SU-DHL-6 (cell line): ENCODE measurements around the gene LAD1.
A peak's percentile ranks its signal among the peaks of the same experiment; 100 is the strongest.

Experiments used
- H2AFZ ChIP-seq: fragments of 200-600 bp; sonication (generic); 2 replicates; pipeline ENCODE4 v1.6.1; 2014; ENCODE audit warnings: low read depth, mild to moderate bottlenecking, moderate library complexity, mixed read lengths, antibody characterized with exemption, low read length; ENCODE audit not compliant: severe bottlenecking
- H3F3A ChIP-seq: fragments of 200-600 bp; shearing (Covaris generic); 2 replicates; pipeline ENCODE4 v1.6.0; 2016; ENCODE audit warnings: antibody characterized with exemption, mild to moderate bottlenecking; ENCODE audit not compliant: insufficient read depth
- H3K27ac ChIP-seq: fragments of 200-600 bp; sonication (generic); 2 replicates; pipeline ENCODE4 v1.5.1; 2016; ENCODE audit warnings: low read depth, mild to moderate bottlenecking, low read length, moderate library complexity, mixed read lengths
- H3K27me3 ChIP-seq: fragments of 200-600 bp; sonication (generic), shearing (Covaris generic); 2 replicates; pipeline ENCODE4 v1.6.0; 2014; ENCODE audit warnings: mild to moderate bottlenecking, low read length
- H3K36me3 ChIP-seq: fragments of 200-600 bp; sonication (generic); 2 replicates; pipeline ENCODE4 v1.6.1; 2014; ENCODE audit warnings: mild to moderate bottlenecking, low read length, mixed read lengths
- H3K4me2 ChIP-seq: fragments of 300-600, 200-600 bp; shearing (Covaris generic), sonication (generic); 2 replicates; pipeline ENCODE4 v1.6.0; 2014; ENCODE audit warnings: low read length, low read depth, mild to moderate bottlenecking; ENCODE audit not compliant: poor library complexity, severe bottlenecking
- H3K4me3 ChIP-seq: fragments of 200-600 bp; sonication (generic); 2 replicates; pipeline ENCODE4 v1.5.1; 2014; ENCODE audit warnings: antibody characterized with exemption, low read length, mild to moderate bottlenecking, mixed read lengths; ENCODE audit not compliant: insufficient read depth, poor library complexity, severe bottlenecking
- H3K79me2 ChIP-seq: fragments of 200-600 bp; sonication (generic); 2 replicates; pipeline ENCODE4 v1.6.1; 2014; ENCODE audit warnings: mild to moderate bottlenecking, low read length, moderate library complexity; ENCODE audit not compliant: insufficient read depth
- H3K9ac ChIP-seq: fragments of 200-600 bp; sonication (generic); 2 replicates; pipeline ENCODE4 v1.7.0; 2014; ENCODE audit warnings: mild to moderate bottlenecking, low read length
- H3K9me2 ChIP-seq: fragments of 200-600 bp; sonication (generic); replicated peaks from 2 replicates; pipeline ENCODE4 v1.6.1; 2014; ENCODE audit warnings: low read length; ENCODE audit not compliant: insufficient read depth
- H3K9me3 ChIP-seq: fragments of 200-600 bp; sonication (generic); 2 replicates; pipeline ENCODE4 v1.6.1; 2014; ENCODE audit warnings: low read length, mixed read lengths; ENCODE audit not compliant: insufficient read depth
- H4K20me1 ChIP-seq: fragments of 200-600 bp; sonication (generic); 2 replicates; pipeline ENCODE4 v1.6.1; 2014; ENCODE audit warnings: low read depth, mild to moderate bottlenecking, antibody characterized with exemption, low read length, moderate library complexity, mixed read lengths
- CTCF ChIP-seq: fragments of 200-600 bp; sonication (generic); IDR thresholded peaks from one replicate; pipeline ENCODE4 v1.5.1; 2017; ENCODE audit warnings: antibody characterized with exemption, mild to moderate bottlenecking, low read length, moderate library complexity; ENCODE audit not compliant: insufficient read depth, poor library complexity, severe bottlenecking
- EZH2phosphoT487 ChIP-seq: fragments of 200-600 bp; sonication (generic), shearing (Covaris generic); conservative IDR thresholded peaks from 2 replicates; pipeline ENCODE4 v1.6.1; 2018; ENCODE audit warnings: mild to moderate bottlenecking, antibody characterized with exemption, low read length, moderate library complexity, mixed read lengths

LAD1 gene

DNA sequence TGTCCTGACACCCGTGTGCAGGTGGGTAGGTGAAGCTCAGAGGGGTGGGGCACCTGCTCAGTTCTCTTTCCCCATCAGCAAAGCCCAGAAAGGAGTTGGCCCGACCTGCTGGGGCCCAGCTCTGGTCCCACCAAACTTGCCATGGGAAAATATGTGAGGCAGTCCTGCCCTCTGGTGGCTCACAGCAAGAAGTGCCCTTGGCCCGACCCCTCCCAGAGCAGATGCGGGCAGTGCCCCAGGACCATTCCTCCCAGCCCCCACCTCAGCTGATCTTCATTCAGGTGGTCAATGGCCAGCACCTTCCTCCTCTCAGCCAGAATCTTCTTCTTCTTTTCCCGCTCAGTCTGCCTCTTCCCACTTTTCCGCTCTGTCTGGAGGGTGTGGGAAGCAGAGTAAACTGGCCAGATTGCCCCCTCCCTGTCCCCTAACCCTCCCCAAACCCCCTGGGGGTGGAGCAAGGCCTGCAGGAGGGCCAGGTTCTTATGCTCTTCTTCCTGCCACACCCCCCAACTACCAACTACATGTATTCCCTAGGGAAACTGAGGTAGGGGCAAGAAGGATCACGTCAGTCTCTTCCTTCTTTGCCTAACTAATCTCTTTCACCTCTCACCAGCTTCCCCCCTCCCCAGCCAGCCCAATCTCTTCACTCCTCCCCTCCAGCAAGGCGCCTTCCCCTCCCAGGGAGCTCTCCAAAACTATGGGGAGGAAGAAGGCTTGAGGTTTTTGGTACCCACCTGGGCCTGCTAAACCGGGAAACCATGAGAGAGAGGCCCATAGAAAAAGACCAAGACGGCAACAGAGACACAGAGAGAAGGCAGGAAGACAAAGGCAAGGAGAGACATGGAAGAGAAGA lies 37.2 kb downstream of the LAD1 start:
- no peak overlapping the region for H3K27ac ChIP-seq
- TF ChIP-seq CTCF = peak; percentile 42
- no peak for TF ChIP-seq EZH2phosphoT487
- H3K79me2 ChIP-seq = no peaks in the 10 kb centered on the region
- H3F3A ChIP-seq = no peaks in the 10 kb centered on the region
- no peaks in the 10 kb centered on the region for H3K27me3 ChIP-seq
- no peaks in the 10 kb centered on the region for H3K9me2 ChIP-seq
- H4K20me1 ChIP-seq = no peaks in the 10 kb centered on the region
- no peak overlapping the region for H3K4me3 ChIP-seq
- H2AFZ ChIP-seq = no peak overlapping the region
- H3K9ac ChIP-seq = no peak overlapping the region
- H3K36me3 ChIP-seq = no peaks in the 10 kb centered on the region
- no peaks in the 10 kb centered on the region for H3K9me3 ChIP-seq
- H3K4me2 ChIP-seq = no peak overlapping the region

- Histone ChIP-seq H3K4me3 (no peak overlapping the region), H3K36me3 (no peaks in the 10 kb centered on the region), H3F3A (no peaks in the 10 kb centered on the region), H3K27ac (no peak overlapping the region), H3K4me2 (no peak overlapping the region), H3K27me3 (no peaks in the 10 kb centered on the region), H4K20me1 (no peaks in the 10 kb centered on the region), H3K79me2 (no peaks in the 10 kb centered on the region), H3K9ac (no peak overlapping the region), H3K9me2 (no peaks in the 10 kb centered on the region), H3K9me3 (no peaks in the 10 kb centered on the region), H2AFZ (no peak overlapping the region)
- TF ChIP-seq EZH2phosphoT487 = no peak
- TF ChIP-seq CTCF = no peak
Measured at GRCh38 chr1:201360901-201361651, 38.0 kb downstream of the LAD1 start.

DNA sequence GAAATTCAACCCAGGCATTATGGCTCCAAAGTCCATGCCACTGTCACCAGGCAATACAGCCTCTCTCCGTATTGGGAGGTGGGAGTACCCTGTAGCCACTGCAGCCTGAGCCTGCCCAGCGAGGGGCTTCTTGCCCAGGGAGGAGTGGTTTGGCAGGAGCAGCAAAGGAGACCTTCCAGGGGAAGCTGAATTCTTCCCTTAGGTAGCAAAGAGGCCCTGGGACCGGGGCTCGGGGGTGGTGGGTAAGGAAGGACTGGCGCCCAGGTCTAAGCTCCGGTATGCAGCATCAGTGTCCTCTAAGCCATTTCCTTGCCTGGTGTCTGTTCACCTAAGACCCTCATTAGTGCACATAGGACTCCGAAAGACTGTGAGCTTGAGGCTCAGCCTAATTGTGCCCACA lies 38.6 kb downstream of the LAD1 start:
- no peaks in the 10 kb centered on the region for H3K79me2 ChIP-seq
- no peak overlapping the region for H3K27ac ChIP-seq
- no peaks in the 10 kb centered on the region for H3K27me3 ChIP-seq
- no peak overlapping the region for H2AFZ ChIP-seq
- H3K4me2 ChIP-seq = no peak overlapping the region
- H3K9me3 ChIP-seq = no peaks in the 10 kb centered on the region
- H3F3A ChIP-seq = no peaks in the 10 kb centered on the region
- H3K9me2 ChIP-seq = no peaks in the 10 kb centered on the region
- H3K9ac ChIP-seq = no peak overlapping the region
- TF ChIP-seq EZH2phosphoT487 (no peak), CTCF (no peak)
- no peak overlapping the region for H3K4me3 ChIP-seq
- no peaks in the 10 kb centered on the region for H3K36me3 ChIP-seq
- no peaks in the 10 kb centered on the region for H4K20me1 ChIP-seq
